ENCODE data around the gene BCAN.

The BCAN gene

DNA sequence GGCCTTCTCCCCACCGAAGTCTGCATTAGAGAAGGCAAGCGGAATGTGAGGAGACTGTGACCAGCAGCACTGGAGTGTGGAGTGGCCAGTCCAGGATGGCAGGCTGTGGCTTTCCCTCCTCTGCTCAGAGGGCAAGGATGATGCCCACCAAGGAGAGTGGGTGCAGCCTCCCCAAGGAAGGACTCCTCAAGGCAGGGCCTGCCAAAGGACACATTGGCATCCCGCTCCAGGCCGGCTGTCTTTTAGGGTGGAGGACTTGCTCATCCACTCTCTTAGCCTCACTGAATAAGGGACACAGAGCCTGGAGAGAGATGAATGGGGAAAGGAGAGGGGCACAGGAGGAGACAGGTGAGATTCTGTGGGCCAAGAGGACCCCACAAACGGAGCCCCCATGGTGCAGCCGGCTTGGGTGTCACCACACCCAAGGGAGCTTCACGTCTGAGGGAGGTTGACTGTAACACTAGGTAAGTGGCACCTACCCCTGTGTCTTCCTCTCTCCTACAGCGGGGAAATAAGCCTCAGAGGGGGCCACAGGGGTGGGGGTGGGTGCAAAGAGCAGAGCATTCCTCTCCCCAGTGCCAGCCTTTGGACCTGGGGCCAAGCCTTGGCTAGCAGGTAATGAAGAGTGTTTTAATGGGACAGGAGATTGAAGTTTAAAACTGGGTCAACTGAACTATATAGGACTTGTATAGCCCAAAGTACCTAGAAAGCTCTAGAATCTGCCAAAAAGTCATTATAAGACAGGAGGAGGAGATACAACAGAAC lies 39.5 kb downstream of the BCAN start:
- no peak for DNase-seq

DNA sequence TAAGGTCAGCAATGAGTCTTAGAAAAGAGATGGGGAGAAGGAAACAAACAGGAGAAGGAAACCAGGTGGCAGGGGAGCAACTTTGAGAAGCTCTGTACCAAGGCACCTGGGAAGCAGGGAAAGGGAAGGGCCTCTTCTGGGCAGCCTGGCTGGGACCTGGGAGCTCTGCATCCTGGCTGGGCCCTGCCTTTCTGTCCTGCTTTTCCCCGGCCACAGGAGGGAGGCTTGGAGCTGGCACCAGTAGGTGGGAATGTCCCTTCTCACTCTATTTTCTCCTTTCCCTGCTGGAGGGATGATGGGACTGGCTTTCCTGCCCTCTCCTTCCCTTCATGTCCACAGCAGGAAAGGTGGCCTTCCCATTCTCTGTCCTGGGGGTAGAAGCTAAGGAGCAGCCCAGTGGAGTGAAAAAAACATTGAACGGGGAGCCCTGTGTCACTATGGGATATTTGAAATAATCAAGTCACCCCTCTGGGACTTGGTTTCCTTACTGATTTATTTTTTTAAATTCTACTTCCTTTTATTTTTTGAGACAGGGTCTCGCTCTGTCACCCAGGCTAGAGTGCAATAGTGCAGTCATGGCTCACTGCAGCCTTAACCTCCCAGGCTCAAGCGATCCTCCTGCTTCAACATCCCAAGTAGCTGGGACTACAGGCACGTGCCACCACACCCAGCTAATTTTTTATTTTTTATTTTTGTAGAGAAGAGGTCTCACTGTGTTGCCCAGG lies 40.4 kb downstream of the BCAN start:
- DNase-seq, result no peak

DNA sequence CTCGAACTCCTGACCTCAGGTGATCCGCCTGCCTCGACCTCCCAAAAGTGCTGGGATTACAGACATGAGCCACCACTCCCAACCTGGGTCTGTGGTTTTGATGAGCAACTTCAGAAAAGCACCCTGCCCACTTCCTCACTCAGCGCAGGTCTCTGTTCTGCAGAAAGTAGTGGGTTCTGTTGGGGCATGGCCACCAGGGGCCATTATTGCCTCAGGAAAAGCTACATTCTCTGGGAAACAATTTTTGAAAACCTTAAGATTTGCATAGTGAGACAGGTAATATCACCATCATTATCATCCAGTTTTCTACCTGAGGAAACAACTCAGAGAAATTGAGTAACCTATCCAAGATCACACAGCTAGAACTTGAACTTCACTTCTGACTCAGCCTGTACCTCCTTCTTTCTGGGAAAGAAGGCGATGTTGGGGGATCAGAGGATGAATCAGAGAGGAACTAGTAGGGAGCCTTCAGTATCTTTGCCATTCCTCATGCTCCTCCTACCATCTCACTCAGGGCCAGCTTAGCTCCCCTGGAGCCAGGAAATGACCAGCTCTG lies 42.4 kb downstream of the BCAN start:
- DNase-seq, result no peak

GRCh38 chr1:156689035-156689952 lies 47.4 kb downstream of the BCAN start:
- DNase-seq, result peak; percentile 93

- DNase-seq, result peak; percentile 64
Observed at GRCh38 chr1:156689953-156690674, 48.2 kb downstream of the BCAN start.

- no peak for DNase-seq
Observed at GRCh38 chr1:156690675-156691036, 48.7 kb downstream of the BCAN start.

- DNase-seq, result no peak
Observed at GRCh38 chr1:156691191-156691590, 49.3 kb downstream of the BCAN start.

DNA sequence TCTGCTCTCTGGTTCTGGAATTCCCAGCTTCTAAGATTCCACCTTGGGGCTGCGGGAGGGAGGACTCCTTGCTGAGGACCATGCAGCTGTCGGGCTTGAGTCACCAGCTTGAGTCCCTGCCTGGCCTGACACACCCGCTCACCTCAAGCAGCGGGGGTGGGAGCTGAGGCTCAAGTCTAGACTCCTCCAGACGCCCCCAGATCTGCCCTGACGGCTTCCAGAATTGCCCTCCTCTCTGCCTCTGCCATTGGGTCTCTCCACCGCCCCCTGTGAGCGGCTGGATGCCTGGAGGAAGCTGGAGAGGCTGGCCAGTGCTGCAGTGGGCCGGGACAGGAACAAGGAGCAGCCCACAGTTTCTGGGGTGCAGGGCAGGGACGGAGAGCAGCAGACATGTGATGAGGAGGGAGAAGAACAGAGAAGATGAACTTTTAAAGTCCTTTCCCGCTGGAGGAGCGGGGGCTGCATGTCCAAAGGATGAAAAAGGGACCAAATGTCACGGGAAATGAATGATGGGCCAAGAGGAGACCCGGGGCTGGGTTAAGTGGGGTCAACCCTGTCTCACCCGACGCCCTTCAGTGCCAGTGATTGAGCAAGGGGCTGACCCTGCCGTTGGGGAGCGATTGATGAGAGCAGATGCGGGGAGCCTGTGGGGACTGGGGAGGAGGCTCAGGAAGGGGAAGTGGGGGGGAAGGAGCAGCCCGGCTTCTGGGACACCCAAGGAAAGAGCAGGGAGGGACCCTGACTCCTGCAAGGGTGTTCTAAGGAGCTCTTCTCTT lies 49.9 kb downstream of the BCAN start:
- DNase-seq, result peak; percentile 54

DNA sequence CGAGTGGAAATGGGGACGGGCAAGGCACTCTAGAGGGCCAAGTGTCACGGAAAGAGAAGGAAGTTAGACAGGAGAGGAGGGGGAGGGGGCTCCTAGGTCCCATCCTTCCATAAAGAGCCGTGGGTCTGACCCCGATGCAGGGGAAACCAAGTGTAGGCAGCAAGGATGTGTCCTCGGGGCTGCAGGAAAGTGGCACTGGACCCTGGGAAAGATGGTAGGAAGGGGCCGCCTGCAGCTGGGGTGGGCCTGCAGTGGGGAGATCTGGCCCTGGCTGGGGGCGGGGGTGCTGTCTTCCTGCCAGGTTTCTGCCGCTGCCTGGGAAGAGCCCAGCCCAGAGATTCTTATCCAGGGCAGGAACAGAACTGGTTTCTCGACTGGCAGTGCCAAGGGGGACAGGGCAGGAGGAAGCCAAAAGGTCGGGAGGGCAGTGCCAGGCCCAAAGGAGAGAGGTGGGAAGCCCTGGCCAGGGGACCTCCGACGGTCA lies 50.6 kb downstream of the BCAN start:
- DNase-seq, result peak; percentile 32

GRCh38 chr1:156692925-156693847 lies 51.3 kb downstream of the BCAN start:
- peak; percentile 78 for DNase-seq

- peak; percentile 27 for DNase-seq
Observed at GRCh38 chr1:156693848-156694689, 52.2 kb downstream of the BCAN start.

DNA sequence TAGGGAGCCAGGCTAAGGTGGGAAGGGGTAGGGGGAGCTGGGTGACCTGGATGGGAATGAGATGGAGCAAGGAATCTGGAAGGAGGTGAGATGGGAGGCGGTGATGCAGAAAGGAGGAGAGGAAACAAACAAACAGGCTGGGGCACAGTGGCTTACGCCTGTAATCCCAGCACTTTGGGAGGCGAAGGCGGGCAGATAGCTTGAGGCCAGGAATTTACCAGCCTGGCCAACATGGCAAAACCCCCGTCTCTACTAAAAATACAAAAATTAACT lies 52.7 kb downstream of the BCAN start:
- no peak for DNase-seq

DNA sequence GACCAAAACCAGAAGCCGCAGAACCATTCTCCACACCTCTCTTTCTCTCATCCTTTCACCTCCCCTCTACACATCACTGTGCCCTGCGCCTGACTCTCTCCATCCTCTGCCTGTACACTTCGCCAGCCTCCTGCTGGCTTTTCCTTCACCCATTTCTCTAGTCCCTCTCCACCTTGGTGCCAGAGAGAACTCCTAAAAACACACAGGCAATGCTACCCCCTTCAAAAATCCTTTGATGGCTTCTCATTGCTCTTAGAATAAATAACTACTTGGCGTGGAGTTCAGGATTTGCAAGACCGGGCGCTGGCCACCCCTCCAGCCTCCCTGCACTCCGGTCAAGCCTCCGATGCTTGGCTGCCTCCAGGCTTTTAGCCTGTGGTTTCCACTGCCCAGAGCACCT lies 54.8 kb downstream of the BCAN start:
- DNase-seq, result peak; percentile 76

DNA sequence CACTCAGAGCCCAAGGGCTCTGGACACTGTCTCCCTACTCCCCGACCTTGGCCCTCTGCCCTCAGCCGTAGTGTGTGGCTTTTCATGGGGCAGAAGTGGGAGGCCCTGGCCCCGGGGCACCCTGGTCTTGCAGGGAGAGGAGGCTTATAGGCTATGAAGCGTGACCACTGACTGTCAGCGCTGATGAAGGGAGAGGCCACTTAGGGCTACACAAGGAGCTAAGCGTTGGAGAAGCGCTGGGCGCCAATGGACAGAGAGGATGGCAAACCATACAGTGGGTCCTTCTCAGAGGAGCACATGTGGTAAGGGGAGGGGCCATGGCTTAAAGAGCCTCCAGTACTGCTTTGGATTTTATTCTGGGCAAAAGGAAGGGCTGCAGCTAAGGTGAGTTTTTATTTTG lies 55.6 kb downstream of the BCAN start:
- DNase-seq, result peak; percentile 77

GRCh38 chr1:156698995-156699394 lies 57.1 kb downstream of the BCAN start:
- no peak for DNase-seq

- no peak for DNase-seq
Observed at GRCh38 chr1:156700736-156701531, 59.0 kb downstream of the BCAN start.

- DNase-seq, result peak; percentile 42
Observed at GRCh38 chr1:156703336-156703735, 61.4 kb downstream of the BCAN start.

DNA sequence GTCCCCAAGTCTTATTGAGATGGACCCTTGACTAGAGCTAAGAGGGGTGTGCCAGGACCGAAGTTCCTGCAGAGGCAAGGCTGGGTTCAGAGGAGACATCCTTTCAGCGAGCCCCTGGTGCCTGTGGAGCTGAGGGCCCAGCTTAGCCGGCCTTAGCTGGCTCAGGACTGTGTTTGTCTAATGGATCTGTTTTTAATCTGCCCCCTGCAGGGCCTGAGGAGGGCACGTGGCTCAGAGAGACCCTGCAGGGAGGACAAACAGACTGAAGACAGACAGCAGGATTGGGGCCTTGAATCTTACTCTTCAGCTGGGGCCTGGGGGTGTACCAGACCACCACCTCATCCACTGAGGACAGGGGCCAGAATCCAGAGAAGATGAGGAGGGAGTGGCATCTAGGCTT lies 61.8 kb downstream of the BCAN start:
- DNase-seq, result peak; percentile 42

Data from DMS79 treated with DMSO at 0.1 percent for 48 hours (cell line).